Measurements from ENCODE around the gene POLE3.

GRCh38 chr9:113421726-113422125 is 11.3 kb upstream of the POLE3 start:
- TF ChIP-seq CREB5 (CRISPR knock-in tag; IDR thresholded peaks at IDR 0.05; ENCODE audit: low read depth): no peak
- no peak for TF ChIP-seq PPARA (CRISPR knock-in tag; IDR thresholded peaks at IDR 0.05; ENCODE audit: borderline replicate concordance)
- TF ChIP-seq RARB (CRISPR knock-in tag; IDR thresholded peaks at IDR 0.05): no peak
- TF ChIP-seq ZNF565 (CRISPR knock-in tag; conservative IDR thresholded peaks at IDR 0.05; ENCODE audit: low read depth): no peak
- no peak for TF ChIP-seq PATZ1 (CRISPR knock-in tag; IDR thresholded peaks at IDR 0.05; ENCODE audit: borderline replicate concordance)
- no peak for TF ChIP-seq ZFP3 (CRISPR knock-in tag; IDR thresholded peaks at IDR 0.05)
- TF ChIP-seq POU6F1 (CRISPR knock-in tag; IDR thresholded peaks at IDR 0.05; ENCODE audit: borderline replicate concordance, low read depth): no peak
- no peak for TF ChIP-seq CSDC2 (CRISPR knock-in tag; IDR thresholded peaks at IDR 0.05)
- TF ChIP-seq ARNTL (CRISPR knock-in tag; IDR thresholded peaks at IDR 0.05; ENCODE audit: borderline replicate concordance, low read depth): no peak
- no peak for TF ChIP-seq ESRRG (CRISPR knock-in tag; IDR thresholded peaks at IDR 0.05)
- TF ChIP-seq TOX (CRISPR knock-in tag; IDR thresholded peaks at IDR 0.05; ENCODE audit: borderline replicate concordance): no peak
- no peak for TF ChIP-seq ZNF70 (CRISPR knock-in tag; IDR thresholded peaks at IDR 0.05)

Data from SK-N-SH treated with all-trans-retinoic acid at 6 μM for 48 hours (cell line).